ENCODE data around the gene BCL2L12. TPM values are rescaled to one million over a fixed set of nuclear protein-coding genes. Genes with fewer than 3 reads are reported as not detected.

Gene BCL2L12
- total and polyA plus RNA-seq, 2 experiments from 2014 or later = 41.3 to 59.4 TPM

GRCh38 chr19:49696865-49697264 lies 31.1 kb downstream of the BCL2L12 start:
- DNase-seq (ENCODE audit: low read depth in 1 of 2, low spot score in 1 of 2) = no peak
- Histone ChIP-seq H3K4me3 (no peak overlapping the region), H3K27me3 (no peaks in the 10 kb centered on the region), H3K9me3 (ENCODE audit: low read depth) (no peaks in the 10 kb centered on the region), H3K27ac (no peak overlapping the region), H3K36me3 (no peaks in the 10 kb centered on the region), H3K4me1 (ENCODE audit: low read depth) (no peaks in the 10 kb centered on the region)
- TF ChIP-seq CTCF (IDR thresholded peaks at IDR 0.05; ENCODE audit: low read depth, low read length) = no peak

- Histone ChIP-seq H3K36me3 (no peaks in the 10 kb centered on the region), H3K9me3 (ENCODE audit: low read depth) (no peaks in the 10 kb centered on the region), H3K27ac (no peak overlapping the region), H3K4me3 (no peak overlapping the region), H3K4me1 (ENCODE audit: low read depth) (no peaks in the 10 kb centered on the region), H3K27me3 (no peaks in the 10 kb centered on the region)
- DNase-seq (ENCODE audit: low read depth in 1 of 2, low spot score in 1 of 2) = no peak
- no peak for TF ChIP-seq CTCF (IDR thresholded peaks at IDR 0.05; ENCODE audit: low read depth, low read length)
Observed at GRCh38 chr19:49699364-49699763, 33.6 kb downstream of the BCL2L12 start.

- Histone ChIP-seq H3K9me3 (ENCODE audit: low read depth) (no peaks in the 10 kb centered on the region), H3K27ac (no peak overlapping the region), H3K4me1 (ENCODE audit: low read depth) (no peaks in the 10 kb centered on the region), H3K36me3 (no peaks in the 10 kb centered on the region), H3K27me3 (no peaks in the 10 kb centered on the region), H3K4me3 (no peak overlapping the region)
- no peak for TF ChIP-seq CTCF (IDR thresholded peaks at IDR 0.05; ENCODE audit: low read depth, low read length)
- DNase-seq (ENCODE audit: low read depth in 1 of 2, low spot score in 1 of 2) = no peak
Observed at GRCh38 chr19:49700563-49700962, 34.8 kb downstream of the BCL2L12 start.

GRCh38 chr19:49701271-49701786 lies 35.6 kb downstream of the BCL2L12 start:
- no peak for TF ChIP-seq CTCF (IDR thresholded peaks at IDR 0.05; ENCODE audit: low read depth, low read length)
- Histone ChIP-seq H3K9me3 (ENCODE audit: low read depth) (no peaks in the 10 kb centered on the region), H3K27me3 (no peaks in the 10 kb centered on the region), H3K36me3 (no peaks in the 10 kb centered on the region), H3K27ac (no peak overlapping the region), H3K4me3 (no peak overlapping the region), H3K4me1 (ENCODE audit: low read depth) (no peaks in the 10 kb centered on the region)
- DNase-seq (ENCODE audit: low read depth in 1 of 2, low spot score in 1 of 2) = no peak

- H3K27ac ChIP-seq = no peak overlapping the region
- no peaks in the 10 kb centered on the region for H3K4me1 ChIP-seq (ENCODE audit: low read depth)
- no peaks in the 10 kb centered on the region for H3K27me3 ChIP-seq
- no peaks in the 10 kb centered on the region for H3K36me3 ChIP-seq
- H3K9me3 ChIP-seq (ENCODE audit: low read depth) = no peaks in the 10 kb centered on the region
- H3K4me3 ChIP-seq = no peak overlapping the region
- no peak for DNase-seq (ENCODE audit: low read depth in 1 of 2, low spot score in 1 of 2)
- TF ChIP-seq CTCF (IDR thresholded peaks at IDR 0.05; ENCODE audit: low read depth, low read length) = no peak
Observed at GRCh38 chr19:49704888-49705642, 39.3 kb downstream of the BCL2L12 start.
